GM12892 (cell line): ENCODE data around the gene ACTR6.

Source experiments
- POLR2A ChIP-seq: IDR thresholded peaks from 2 replicates; pipeline ENCODE4 v1.6.1; 2011; ENCODE audit warnings: low read depth, low read length, control low read depth
- POLR2AphosphoS5 ChIP-seq: IDR thresholded peaks from 2 replicates; pipeline ENCODE4 v1.6.1; 2011; ENCODE audit warnings: low read depth, low read length, control low read depth
- TAF1 ChIP-seq: IDR thresholded peaks from 2 replicates; pipeline ENCODE4 v1.6.1; 2011; ENCODE audit warnings: low read depth, mild to moderate bottlenecking, control low read depth, low read length, borderline replicate concordance

- TF ChIP-seq POLR2AphosphoS5, result no peak
- TF ChIP-seq POLR2A, result no peak
- no peak for TF ChIP-seq TAF1
Measured at GRCh38 chr12:100186071-100186470, 14.5 kb upstream of the ACTR6 start.
